Stimulated activated CD4-positive, alpha-beta T cell treated with anti-CD3 and anti-CD28 coated beads, Interleukin-4, amount 100 ng/mL, for 48 hours (primary cell): ENCODE data around the gene DOCK7.
"Not testable (repeated sequence)": the region's sequence is repeated elsewhere in the genome, so short reads cannot be mapped to it uniquely, and the experiment has no call there.

Source experiments
- DNase-seq, 2 donors: peaks; one replicate each; pipeline ENCODE4 v3.0.0-alpha.2; 2020; ENCODE audit warnings: low read depth in 2 of 2

DOCK7 gene

DNA sequence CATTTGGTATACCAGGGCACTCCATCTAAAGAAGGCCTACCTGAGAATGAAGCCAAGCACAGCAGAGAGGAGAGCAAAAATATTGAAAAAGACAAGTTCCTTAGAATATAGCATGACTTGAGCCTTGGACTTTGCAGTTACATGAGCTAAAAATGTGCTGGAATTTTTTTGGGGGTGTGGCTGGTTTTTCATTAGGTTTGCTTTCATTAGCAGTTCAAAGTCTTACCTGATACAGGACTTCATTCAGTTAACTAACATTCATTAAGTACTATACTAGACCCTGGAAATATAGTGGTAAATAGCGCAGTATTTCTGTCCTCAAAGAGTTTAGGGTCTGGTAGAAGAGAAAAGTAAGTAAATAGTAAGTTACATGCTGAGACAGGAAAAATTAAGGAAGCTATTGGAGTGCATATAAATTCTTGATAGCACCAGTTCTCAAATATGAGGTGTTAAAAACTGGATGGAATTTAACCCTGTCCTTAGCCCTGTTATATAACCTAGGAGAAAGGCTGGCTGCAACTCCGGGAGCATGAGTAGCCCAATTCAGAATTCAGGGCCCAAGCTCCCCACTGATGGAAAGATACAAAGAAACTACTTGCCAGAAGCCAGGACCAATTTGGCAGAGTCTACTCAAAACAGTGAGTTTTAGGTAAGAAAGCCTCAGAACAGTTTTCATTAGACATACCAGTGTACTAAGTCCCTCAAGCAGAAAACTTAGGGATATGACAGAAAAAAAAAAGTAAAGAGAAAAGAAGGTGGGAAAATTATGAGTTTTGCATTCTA lies 3.1 kb upstream of the DOCK7 start:
- DNase-seq, result no peak

DNA sequence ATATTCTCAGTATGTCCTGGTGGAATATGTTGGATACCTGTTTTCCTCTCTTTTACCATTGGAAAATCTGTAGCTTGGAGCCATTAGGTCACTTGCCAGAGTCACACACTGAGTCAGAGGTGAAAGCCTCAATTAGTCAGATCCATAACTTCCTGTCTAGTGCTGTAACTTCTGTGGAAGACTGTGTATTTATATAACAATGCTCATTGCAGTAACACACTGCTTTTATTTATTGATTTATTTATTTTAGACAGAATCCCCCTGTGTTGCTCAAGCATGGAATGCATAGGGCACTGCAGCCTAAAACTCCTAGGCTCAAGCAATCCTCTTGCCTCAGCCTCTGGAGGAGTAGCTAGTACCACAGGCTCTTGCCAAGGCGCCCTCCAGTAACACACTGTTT lies 1.3 kb upstream of the DOCK7 start:
- DNase-seq, result no peak

DNA sequence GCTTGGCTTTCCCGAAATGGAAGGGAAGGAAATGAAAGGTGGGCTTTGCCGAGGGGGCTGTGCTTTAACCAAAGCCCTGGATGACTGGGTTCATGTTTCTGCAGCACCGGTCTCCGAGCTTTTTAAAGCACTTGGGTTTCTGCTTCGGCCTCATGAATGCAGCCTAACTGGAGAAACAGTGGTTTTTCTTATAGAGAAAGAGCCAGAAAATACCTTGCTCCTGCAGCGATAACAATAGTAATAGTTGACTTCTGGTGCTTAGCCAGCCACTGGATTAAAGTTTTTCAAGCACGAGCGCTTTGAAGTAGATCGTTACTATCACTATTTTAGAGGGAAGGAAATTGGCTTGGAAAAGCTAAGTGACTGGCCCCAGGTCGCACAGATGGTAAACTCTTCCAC lies 500 bp upstream of the DOCK7 start:
- no peak for DNase-seq

DNA sequence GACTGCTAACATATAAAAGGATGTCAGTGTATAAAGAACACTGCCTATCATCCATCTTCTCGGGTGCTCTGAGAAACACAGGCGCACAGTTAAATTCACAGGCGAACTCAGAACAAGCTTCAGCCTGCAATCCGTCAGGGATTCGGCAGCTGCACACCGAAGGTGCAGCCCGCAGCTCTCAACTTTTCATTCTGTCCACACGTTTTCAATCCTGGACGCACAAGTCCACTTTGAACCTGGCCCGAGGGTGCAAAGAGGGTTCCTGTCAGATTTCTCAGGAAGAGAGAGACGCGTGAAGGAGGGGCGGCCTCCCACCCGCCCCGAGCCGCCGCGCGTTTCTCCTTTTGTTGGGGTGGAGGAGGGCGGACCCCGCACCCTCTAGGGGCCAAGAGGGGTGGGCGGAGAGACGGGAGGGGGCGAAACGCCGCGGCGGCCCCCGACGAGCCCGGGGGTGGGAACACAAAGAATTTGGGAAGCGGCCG lies 724 bp downstream of the DOCK7 start:
- no peak for DNase-seq

DNA sequence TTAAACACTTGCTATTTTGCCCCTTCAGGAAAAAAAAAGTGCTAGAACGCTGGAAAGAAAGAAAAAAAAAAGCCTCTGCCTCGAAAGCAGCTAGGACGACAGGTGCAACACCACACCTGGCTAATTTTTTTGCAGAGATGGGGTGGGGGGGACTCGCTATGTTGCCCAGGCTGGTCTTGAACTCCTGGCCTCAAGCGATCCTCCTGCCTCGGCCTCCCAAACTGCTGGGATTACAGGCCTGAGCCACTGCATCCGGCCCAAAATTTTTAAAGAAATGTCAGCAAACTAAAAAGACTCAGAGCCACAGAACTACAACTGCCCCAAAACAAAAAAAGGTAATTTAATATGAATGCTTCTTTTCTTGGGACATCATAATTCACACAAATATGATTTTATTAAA lies 1.4 kb downstream of the DOCK7 start:
- no peak for DNase-seq

DNA sequence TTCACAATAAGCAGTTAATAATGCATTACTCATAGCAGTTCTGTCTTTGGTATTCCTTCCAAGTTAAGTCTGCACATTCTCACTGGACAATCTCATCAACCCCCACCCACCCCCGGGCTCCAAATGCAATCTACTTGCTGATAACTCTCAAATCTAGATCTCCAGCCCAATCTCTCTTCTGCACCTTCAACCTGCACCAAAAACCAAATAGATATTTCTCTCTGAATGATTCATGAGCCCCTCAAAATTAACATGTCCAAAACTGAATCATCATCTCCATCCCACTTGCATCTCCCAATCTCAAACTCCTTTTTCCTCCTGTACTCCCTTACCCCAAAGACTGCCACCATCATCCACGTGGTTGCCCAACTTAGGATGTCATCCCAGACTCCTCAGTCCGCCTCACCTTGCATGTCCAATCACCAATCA lies 2.7 kb downstream of the DOCK7 start:
- peak in 1 of 2 donors; percentile 1 for DNase-seq

DNA sequence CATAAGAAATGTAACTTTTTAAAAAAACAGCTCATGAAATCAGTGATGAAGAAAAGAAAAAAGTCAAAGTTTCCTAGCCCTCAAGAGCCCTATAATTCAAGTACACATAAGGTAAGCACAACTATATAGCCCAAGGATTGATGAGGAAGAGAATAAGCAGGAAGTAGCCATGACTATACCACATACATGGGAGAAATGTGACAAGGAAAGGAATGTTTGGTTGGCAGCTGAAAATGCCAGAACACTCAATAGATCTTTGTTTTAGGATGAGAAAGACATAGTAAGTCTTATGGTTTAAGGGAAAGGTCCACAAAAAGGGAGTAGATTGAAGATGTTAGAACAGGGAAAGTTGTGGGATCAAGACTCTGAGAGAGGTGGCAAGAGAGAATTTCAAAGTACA lies 5.7 kb downstream of the DOCK7 start:
- no peak for DNase-seq

DNA sequence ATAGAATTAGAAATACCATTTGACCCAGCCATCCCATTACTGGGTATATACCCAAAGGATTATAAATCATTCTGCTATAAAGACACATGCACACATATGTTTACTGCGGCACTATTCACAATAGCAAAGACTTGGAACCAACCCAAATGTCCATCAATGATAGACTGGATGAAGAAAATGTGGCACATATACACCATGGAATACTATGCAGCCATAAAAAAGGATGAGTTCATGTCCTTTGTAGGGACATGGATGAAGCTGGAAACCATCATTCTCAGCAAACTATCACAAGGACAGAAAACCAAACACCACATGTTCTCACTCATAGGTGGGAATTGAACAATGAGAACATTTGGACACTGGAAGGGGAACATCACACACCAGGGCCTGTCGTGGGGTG lies 7.2 kb downstream of the DOCK7 start:
- not testable (repeated sequence) for DNase-seq

DNA sequence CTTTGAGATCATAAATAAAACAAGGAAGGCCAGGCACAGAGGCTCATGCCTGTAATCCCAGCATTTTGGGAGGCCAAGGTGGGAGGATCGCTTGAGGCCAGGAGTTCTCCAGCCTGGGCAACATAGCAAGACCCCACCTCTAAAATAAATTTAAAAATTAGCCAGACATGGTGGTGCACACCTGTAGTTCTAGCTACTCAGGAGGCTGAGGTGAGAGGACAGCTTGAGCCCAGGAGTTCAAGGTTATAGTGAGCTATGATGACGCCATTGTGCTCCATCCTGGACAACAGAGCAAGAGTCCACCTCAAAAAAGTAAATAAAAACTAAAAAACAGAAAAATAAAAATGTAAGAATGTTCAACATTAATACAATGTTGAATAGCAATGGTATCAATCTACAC lies 10.4 kb downstream of the DOCK7 start:
- not testable (repeated sequence) for DNase-seq

DNA sequence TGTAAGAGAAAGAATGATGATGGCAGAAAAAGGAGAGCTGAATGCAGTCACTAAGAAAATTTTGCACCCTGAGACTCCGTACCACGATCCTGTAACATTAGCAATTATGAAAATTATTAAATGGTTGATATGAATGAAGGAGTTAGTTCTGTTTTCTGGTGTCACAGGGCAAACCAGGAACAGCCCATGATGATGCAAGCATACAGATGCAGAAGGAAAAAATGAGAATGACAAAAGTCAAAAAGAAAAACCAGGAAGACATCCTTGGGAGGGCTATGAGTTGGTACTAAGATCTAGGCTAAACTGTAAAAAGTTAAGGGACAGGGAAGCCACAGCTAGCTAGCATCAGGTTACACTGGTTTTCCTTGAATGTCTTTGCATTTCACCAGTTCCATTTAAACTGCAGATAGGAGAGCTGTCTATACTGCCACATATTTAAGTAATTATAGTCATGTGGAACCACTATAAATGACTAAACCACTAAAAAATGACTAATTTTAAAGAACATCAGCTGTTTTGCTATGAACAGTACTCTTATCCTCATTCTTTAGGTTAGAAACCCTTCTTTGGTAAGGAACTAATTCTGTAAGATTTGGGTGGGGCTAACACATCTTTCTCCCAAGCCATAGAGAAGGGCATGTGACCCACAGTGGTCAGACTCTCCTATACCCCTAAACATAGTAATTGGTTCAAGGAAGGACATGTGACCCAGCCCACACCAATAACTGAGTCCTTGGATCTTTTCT lies 11.4 kb downstream of the DOCK7 start:
- no peak for DNase-seq

DNA sequence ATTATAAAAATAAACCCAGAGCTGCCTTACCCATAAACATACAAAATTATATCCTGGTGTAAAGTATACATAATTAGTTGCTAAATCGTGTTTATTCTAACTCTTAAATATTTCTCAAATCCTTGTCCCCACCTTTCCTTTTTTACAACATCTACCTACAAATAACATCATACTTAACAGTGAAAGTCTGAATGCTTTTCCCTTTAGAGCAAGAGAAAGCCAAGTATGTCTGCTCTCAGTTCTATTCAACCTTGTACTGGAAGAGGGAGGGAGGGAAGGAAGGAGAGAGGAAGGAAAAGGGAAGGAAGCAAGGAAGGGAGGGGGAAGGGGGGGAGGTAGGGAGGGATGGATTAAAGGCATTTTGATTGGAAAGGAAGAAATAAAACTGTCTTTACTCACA lies 14.6 kb downstream of the DOCK7 start:
- no peak for DNase-seq

DNA sequence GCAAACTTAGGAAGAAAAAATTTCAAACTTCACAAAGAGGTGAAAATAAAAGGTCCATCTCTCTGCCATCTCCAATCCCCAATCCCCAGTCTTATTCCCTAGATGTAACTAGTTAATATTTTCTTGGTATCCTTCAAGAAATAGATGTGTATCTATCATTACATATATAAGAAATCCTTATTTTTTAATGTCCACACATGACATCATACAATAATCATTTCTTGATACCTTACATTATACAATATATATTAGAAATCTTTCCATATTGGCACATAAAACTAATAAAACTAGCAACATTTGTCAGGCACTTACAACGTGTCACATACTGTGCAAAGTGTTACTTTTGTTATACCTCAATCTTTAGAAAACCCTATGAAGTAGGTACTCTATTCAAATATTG lies 16.2 kb downstream of the DOCK7 start:
- no peak for DNase-seq

DNA sequence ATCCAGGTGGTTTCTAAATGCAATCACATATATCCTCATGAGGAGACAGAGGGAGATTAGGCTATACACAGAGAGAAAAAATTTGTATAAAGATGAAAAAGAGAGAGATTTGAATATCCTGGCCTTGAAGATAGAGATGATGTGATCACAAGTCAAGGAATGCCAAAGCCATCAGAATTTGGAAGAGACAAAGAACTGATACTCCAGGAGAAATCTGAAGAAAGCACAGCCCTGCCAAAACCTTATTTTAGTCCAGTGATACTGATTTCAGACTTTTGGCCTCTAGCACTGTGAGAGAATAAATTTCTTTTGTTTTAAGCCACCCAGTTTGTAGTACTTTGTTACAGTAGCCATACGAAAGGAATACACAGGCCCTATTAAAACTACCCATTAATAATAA lies 33.4 kb downstream of the DOCK7 start:
- no peak for DNase-seq

DNA sequence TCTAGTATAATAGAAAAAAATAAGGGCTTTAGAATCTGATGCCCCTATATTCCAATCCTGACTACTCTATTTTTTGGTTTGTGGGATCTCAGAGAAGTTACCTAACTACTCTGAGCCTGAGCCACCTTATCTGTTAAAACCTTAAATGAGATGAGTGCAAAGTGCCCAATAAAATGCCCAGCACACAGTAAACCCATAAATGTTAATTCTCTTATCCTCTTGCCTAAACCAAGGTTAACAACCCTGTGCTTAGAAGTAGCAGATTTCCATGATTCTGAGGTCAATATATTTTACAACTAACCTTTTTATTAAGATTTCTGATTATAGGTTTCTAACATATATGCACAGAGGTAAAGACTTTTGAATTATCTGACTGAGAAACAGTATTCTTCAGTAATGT lies 35.8 kb downstream of the DOCK7 start:
- DNase-seq, result no peak

DNA sequence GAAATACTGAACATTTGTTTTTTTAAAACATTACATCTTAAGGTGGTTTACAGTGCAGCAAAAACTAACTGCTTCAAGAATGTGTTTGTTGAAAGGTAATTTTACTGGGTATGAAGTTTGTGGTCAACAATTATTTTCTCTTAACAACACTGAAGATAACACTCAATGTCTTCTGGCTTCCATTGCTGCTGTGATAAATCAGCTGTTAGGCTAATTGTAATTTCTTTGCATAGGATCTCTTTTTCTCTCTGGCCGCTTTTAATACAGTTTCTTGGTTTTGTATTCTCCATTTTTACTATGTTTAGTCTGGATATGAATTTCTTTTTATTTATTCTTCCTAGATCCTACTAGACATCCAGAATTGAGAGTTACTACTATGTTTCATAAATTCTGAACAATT lies 44.9 kb downstream of the DOCK7 start:
- DNase-seq, result no peak

DNA sequence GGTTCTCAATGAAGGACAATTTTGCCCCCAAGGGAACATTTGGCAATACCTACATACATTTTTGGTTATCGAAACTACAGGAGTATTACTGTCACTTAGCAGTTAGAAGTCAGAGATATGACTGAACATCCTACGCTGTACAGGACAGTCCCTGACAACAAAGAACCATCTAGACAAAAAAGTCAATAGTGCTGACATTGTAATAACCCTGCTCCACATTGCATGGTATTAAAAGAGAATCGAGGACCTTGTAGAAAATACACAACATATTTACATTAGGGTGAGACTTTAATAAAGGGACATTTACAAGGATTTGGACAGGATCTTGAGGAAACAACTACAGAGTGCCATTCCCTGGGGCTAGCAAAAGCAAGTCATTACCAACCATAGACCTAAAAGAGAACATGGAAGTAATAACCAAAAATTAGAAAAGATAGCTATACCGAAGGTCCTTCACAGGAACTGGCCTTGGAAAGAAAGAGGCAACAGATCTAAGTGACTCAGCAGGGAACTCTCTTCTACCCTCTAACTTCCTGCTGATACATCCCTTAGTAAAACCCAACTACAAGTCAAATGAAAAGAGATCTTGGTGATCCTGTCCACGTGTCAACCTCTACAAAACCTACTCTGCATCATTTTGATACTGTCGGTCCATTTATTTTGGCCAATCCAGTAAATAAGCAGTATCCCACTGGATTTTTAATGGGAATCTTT lies 50.6 kb downstream of the DOCK7 start:
- DNase-seq, result no peak

DNA sequence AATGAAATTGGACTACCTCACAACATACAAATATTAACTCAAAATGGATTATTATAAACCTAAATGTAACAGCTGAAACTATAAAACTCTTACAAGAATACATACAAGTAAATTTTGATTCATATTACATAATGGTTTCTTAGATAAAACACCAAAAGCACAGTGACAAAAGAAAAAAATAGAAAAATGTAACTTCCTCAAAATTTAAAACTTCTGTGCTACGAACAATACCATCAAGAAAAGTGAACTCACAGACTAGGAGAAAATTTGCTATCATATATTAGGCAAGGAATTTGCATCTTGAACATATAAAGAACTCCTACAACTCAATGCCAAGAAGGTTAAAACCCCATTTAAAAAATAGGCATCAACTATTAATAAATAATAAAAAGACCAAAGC lies 59.7 kb downstream of the DOCK7 start:
- DNase-seq, result no peak

DNA sequence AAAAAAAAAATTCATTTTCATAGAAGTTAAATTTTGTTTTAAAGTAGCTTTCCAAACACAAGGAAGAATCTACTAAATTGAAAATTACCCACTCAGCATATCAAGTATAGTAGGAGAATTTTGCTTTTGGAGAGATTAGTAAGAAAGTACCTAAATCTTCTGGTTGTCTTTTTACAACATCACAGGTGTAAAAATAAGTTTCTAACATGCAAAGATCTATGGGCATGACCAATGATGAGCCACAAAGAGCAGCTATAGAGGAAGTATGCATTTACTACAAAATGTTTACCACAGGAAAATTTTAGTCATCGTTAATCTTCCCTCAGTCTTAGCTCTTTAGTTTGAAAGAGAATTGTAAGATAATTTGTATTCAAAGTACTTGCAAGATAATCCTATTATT lies 62.8 kb downstream of the DOCK7 start:
- no peak for DNase-seq

DNA sequence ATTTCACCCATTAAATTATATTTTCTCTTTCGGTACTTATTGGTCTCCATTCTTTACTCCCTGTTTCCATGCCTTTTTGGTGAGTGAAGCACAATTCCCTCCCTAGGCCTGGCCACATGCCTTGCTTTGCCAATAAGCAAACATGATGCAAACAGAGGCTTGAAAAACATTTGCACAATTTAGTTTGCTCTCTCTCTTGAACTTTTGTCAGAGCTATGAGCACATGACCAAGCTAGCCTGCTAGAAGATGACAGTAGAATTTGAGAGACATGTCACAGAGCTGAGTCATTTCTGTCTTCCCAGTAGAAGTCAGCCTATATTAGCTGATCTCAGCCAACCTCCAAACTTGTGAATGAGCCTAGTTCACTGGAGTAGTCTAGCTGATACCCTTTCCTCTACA lies 66.3 kb downstream of the DOCK7 start:
- no peak for DNase-seq

DNA sequence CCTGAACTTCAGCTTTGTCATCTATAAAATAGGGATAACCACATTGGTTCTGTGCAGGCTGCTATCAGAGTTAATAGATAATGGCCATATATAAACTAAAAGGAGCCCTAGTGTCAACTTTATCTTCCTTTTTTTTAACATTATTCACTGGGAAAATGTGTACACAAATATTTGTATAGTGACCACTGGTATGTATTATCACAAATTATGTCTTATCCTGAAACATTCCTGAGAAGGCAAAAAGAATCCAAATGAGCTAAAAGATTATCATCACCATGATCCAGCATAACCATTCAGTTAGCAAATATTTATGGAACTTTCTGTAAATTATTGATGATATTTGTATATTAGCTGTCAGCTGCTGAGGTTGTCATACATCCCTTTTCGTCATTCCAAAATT lies 74.3 kb downstream of the DOCK7 start:
- DNase-seq, result no peak

DNA sequence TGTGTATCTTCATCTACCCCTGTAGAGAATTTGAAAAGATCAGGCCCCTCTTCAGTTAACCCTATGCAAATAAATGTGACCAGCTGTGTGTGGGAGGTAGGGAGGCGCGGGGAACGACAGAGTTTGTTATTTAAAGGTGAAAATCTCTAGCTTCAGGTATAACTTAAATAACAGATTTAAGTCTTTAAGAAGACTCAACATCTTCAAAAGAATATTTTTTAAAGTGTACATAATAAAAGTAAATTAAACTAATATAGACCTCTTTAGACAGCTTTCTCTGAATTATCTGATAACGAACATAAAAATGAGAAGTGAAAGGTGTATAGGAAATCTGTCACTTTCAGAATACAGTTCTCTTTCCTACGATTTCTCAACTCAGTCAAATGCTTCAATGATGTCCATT lies 74.9 kb downstream of the DOCK7 start:
- DNase-seq, result no peak

DNA sequence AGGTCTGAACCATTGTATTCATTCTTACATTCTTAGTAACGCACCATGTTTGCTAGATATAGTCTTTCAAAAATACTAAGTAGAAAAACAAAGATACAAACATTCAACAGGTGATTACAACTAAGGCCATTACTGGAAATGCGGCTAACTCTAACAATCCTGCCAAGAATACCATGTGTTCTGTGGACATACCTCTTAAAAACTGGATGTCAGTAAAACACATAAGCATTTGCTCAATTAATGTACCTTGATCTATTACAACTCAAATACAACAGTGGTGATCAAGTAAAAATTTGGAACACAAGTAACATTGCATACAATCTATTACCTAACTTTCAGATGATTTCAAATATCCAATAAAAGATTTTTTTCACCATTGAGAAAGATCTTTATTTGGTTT lies 75.4 kb downstream of the DOCK7 start:
- DNase-seq, result no peak

DNA sequence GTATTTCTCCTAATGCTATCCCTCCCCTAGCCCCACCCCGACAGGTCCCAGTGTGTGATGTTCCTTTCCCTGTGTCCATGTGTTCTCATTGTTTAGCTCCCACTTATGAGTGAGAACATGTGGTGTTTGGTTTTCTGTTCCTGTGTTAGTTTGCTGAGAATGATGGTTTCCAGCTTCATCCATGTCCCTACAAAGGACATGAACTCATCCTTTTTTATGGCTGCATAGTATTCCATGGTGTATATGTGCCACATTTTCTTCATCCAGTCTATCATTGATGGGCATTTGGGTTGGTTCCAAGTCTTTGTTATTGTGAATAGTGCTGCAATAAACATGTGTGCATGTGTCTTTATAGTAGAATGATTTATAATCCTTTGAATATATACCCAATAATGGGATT lies 77.6 kb downstream of the DOCK7 start:
- not testable (repeated sequence) for DNase-seq
